Ureter (tissue), 1 donor: ENCODE results near the gene PRR23B. TPM values are rescaled to one million over a fixed set of nuclear protein-coding genes. Genes with fewer than 3 reads are reported as not detected.

ENCODE experiments used
- DNase-seq: peaks from one replicate; pipeline ENCODE4 v3.0.0-alpha.2; 2020; ENCODE audit warnings: low spot score
- total RNA-seq: library from RNA; stranded (reverse); gene quantifications from one replicate; pipeline ENCODE4 v1.2.4, GENCODE V29; 2023
- donor health status: DM: yes; HTN: yes; CAD: no.

The PRR23B gene
- total RNA-seq, 1 donor from 2014 or later = not detected

DNA sequence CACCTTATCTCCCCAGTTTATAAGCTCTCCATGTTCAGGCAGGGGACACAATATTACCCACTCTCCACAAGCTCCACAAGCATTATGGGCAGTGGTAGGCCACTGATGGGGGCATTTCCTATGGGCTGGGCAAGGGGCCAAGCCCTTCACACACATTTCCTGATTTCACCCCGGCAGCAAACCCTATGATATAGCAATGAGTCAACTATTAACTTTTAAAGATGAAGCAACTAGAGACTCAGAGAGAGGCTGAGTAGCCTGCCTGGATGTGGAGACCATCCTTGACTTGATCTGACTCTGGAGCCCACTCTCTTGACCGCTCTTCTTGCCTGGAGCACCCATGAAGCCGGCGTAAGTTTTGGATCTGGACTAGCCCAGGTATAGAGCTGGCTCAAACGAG is 46.3 kb downstream of the PRR23B start:
- DNase-seq = no peak

DNA sequence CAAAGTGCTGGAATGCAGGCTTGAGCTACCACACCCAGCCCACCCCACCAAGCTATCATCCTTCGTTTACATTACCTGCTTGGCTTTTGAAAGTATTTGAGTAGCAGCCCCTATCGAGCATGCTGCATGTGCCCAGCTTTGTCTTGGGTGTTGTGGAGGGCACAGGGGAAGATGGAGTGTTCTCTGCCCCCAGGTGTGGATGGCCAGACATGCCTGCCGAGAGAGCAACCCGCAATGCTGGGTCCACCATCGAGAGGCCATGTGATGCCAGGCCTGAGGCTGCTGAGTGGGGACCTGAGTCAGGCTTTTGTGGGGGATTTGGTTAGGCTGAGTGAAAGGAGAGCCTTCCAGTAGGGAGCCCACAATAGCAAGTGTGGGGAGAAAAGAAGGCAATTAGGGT is 47.8 kb downstream of the PRR23B start:
- DNase-seq = no peak

DNA sequence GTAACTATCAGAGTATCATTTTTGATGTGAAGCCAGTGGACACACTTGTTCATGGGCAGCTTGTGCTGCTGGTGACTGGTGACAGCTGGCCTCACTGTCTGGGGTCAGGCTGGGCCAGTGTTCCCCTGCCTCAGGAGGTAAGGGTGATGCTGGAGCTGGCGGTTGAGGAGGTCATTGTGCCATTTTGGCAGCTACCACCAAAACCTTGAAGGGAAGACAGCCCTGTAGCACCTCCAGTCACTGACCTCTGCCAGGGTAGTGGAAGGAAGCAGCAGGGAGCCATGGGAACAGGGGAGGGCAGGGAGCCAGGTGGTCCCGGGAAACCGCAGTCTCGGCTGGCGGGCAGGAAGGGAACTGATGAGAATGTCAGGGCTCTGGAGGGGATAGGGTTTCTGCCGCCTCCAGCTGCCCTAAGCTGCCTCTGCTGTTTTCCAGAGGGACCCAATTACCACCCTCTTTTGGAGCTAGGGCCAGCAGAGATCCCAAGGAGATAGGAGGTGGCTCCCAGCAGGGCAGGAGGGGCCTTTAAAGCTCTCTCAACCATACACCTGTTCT is 48.9 kb downstream of the PRR23B start:
- no peak for DNase-seq

Other genes starting within 250 kb of the PRR23B start
- 41.5 TPM for gene PIK3CB, start 186.0 kb downstream of the PRR23B start, total RNA-seq
- gene FOXL2, start 73.8 kb downstream of the PRR23B start, total RNA-seq = not detected
- gene FOXL2NB, start 73.7 kb downstream of the PRR23B start, total RNA-seq = not detected
- gene PRR23A, start 14.7 kb downstream of the PRR23B start, total RNA-seq = not detected
- gene PRR23C, start 24.0 kb upstream of the PRR23B start, total RNA-seq = not detected